Mucosa of rectum (tissue), 2 donors: Measurements from ENCODE around the gene DCTN1.

Experiments used
- H3K27ac ChIP-seq, 2 donors: one replicate each; pipeline ENCODE4 v1.7.0; 2013; ENCODE audit warnings: inconsistent platforms in 2 of 2, low read depth in 2 of 2, low read length in 2 of 2
- H3K27me3 ChIP-seq, 2 donors: one replicate each; pipeline ENCODE4 v1.7.0; 2013; ENCODE audit warnings: low read length in 2 of 2; ENCODE audit not compliant: control insufficient read depth in 2 of 2, insufficient read depth in 2 of 2
- H3K36me3 ChIP-seq, 2 donors: one replicate each; pipeline ENCODE4 v1.7.0; 2013; ENCODE audit warnings: low read length in 2 of 2; ENCODE audit not compliant: control insufficient read depth in 2 of 2, insufficient read depth in 2 of 2
- H3K4me1 ChIP-seq, 2 donors: one replicate each; pipeline ENCODE4 v1.7.0; 2013; ENCODE audit warnings: low read length in 2 of 2, mild to moderate bottlenecking in 1 of 2; ENCODE audit not compliant: control insufficient read depth in 2 of 2, insufficient read depth in 2 of 2
- H3K4me3 ChIP-seq, 2 donors: one replicate each; pipeline ENCODE4 v1.7.0; 2013; ENCODE audit warnings: low read length in 2 of 2
- H3K9ac ChIP-seq, 2 donors: one replicate each; pipeline ENCODE4 v1.7.0; 2013; ENCODE audit warnings: low read length in 2 of 2, low read depth in 1 of 2, mild to moderate bottlenecking in 1 of 2
- H3K9me3 ChIP-seq, 2 donors: one replicate each; pipeline ENCODE4 v1.7.0; 2013; ENCODE audit warnings: low read length in 2 of 2; ENCODE audit not compliant: control insufficient read depth in 2 of 2
- donor health status: healthy.
- donor health status: Normal muscosa, but diverticular disease.

DCTN1 gene

GRCh38 chr2:74373221-74373676 lies 6.9 kb downstream of the DCTN1 start:
- H3K27me3 ChIP-seq = no peaks in the 10 kb centered on the region
- no peak overlapping the region for H3K9ac ChIP-seq
- peaks cover 44 to 55% of the 10 kb centered on the region in 2 donors for H3K36me3 ChIP-seq
- H3K27ac ChIP-seq = peak overlapping the region; percentile 19 to 54
- H3K4me3 ChIP-seq = peak overlapping the region in 1 of 2 donors; percentile 34
- peaks cover 12 to 15% of the 10 kb centered on the region in 2 donors for H3K4me1 ChIP-seq
- H3K9me3 ChIP-seq = no peaks in the 10 kb centered on the region

GRCh38 chr2:74372674-74373073 lies 7.4 kb downstream of the DCTN1 start:
- Histone ChIP-seq H3K4me1 (peaks cover 12 to 15% of the 10 kb centered on the region in 2 donors), H3K27ac (no peak overlapping the region), H3K27me3 (no peaks in the 10 kb centered on the region), H3K4me3 (peak overlapping the region in 1 of 2 donors; percentile 34), H3K9me3 (no peaks in the 10 kb centered on the region), H3K36me3 (peaks cover 47 to 57% of the 10 kb centered on the region in 2 donors), H3K9ac (no peak overlapping the region)

DNA sequence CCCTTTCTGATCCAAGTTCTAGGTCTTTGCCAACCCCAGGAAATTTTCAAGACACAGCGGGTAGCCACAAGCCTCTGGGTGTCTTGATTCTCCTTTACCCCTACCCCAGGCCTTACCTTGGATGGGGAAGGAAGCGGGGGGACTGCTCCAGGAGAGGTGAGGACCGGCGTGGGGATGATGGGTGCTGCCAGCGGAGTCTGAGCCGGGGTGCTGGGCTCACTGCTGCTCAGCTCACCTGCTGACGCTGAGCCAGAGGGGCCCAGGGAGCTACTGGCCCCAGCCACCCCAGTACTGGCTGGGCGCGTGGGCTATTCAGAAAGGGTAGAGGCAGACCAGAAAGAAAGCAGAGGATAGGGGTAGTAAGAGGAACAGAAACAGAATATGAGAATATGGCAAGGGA lies 8.7 kb downstream of the DCTN1 start:
- H3K4me3 ChIP-seq = no peak overlapping the region
- H3K9ac ChIP-seq = no peak overlapping the region
- no peaks in the 10 kb centered on the region for H3K27me3 ChIP-seq
- peaks cover 12 to 15% of the 10 kb centered on the region in 2 donors for H3K4me1 ChIP-seq
- no peaks in the 10 kb centered on the region for H3K9me3 ChIP-seq
- H3K27ac ChIP-seq = no peak overlapping the region
- peaks cover 53 to 59% of the 10 kb centered on the region in 2 donors for H3K36me3 ChIP-seq

DNA sequence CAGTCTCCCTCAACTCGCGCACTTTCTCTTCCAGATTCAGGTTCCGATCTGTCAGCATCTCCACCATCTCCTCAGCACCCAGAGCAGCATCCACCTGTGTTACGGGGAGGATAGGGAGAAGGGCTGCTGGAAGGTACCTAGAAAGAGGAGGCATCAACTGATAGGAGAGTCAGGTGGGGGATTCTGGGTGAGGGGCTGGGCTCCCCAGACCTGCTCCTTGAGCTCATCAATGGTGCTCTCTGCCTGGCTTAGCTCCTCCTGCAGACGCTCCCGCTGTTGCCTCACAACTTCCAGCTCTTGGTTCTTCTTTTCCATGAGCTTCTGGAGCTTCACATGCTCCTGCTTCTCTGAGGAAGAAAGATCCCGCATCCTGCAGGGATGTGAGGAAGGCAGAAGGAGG lies 10.1 kb downstream of the DCTN1 start:
- no peak overlapping the region for H3K4me3 ChIP-seq
- no peaks in the 10 kb centered on the region for H3K9me3 ChIP-seq
- H3K27ac ChIP-seq = no peak overlapping the region
- peaks cover 63 to 67% of the 10 kb centered on the region in 2 donors for H3K36me3 ChIP-seq
- peaks cover 12 to 15% of the 10 kb centered on the region in 2 donors for H3K4me1 ChIP-seq
- H3K27me3 ChIP-seq = no peaks in the 10 kb centered on the region
- H3K9ac ChIP-seq = no peak overlapping the region

DNA sequence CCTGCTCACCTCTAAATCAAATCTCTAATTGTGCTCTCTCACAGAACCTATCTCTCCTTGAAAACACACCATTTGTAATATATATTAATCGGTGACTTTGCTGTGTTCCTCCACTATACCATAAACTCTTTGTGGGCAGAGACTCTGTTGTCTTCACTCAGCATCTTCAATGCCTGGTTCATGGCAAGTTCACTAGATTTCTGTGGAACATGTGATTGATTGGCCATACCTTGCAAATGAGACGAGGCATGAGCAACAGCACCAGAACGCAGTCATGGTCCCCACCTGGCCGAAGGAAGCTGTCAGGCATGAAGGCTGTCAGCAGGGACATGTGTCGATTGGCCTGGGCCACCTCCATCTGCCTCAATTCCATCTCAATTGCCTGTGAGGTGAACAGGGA lies 11.6 kb downstream of the DCTN1 start:
- Histone ChIP-seq H3K9ac (no peak overlapping the region), H3K27me3 (no peaks in the 10 kb centered on the region), H3K27ac (no peak overlapping the region), H3K36me3 (peaks cover 77 to 81% of the 10 kb centered on the region in 2 donors), H3K9me3 (no peaks in the 10 kb centered on the region), H3K4me3 (no peak overlapping the region), H3K4me1 (peaks cover 8% of the 10 kb centered on the region in 2 donors)

- H3K27ac ChIP-seq = no peak overlapping the region
These were observed 12.3 kb downstream of the DCTN1 start for GRCh38 chr2:74367789-74368188.

DNA sequence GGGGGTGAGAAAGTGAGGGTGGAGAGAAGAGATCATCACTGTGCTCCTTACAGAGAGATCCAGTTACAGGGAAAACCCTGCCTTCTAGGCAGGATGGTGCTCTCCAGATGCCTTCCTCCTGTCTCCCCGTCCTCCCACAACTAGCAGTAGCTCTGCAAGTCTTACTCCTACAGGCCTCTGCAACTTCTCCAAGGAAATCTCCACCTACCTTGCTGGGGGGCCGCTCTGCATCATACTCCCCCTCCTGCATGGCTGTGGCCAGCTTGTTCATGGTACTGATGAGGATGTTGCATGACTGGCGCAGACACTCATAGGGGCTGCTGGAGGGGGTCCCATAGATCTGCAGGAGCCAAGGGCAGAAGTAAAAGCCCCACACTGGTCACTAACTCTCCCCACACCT lies 14.1 kb downstream of the DCTN1 start:
- no peak overlapping the region for H3K4me3 ChIP-seq
- H3K27me3 ChIP-seq = no peaks in the 10 kb centered on the region
- H3K4me1 ChIP-seq = no peaks in the 10 kb centered on the region
- H3K9me3 ChIP-seq = no peaks in the 10 kb centered on the region
- no peak overlapping the region for H3K27ac ChIP-seq
- no peak overlapping the region for H3K9ac ChIP-seq
- peaks cover 95 to 99% of the 10 kb centered on the region in 2 donors for H3K36me3 ChIP-seq

More at GRCh38 chr2:74367789-74368188, 12.3 kb downstream of the DCTN1 start:
- H3K4me1 ChIP-seq = peaks cover 2% of the 10 kb centered on the region in 2 donors
- no peaks in the 10 kb centered on the region for H3K27me3 ChIP-seq
- no peak overlapping the region for H3K9ac ChIP-seq
- no peak overlapping the region for H3K4me3 ChIP-seq
- peaks cover 83 to 88% of the 10 kb centered on the region in 2 donors for H3K36me3 ChIP-seq
- no peaks in the 10 kb centered on the region for H3K9me3 ChIP-seq

- H3K36me3 ChIP-seq = peaks cover 95 to 98% of the 10 kb centered on the region in 2 donors
- no peak overlapping the region for H3K27ac ChIP-seq
- no peak overlapping the region for H3K9ac ChIP-seq
- no peak overlapping the region for H3K4me3 ChIP-seq
- H3K9me3 ChIP-seq = no peaks in the 10 kb centered on the region
- no peaks in the 10 kb centered on the region for H3K4me1 ChIP-seq
- H3K27me3 ChIP-seq = no peaks in the 10 kb centered on the region
These were observed 15.3 kb downstream of the DCTN1 start for GRCh38 chr2:74364533-74365505.

DNA sequence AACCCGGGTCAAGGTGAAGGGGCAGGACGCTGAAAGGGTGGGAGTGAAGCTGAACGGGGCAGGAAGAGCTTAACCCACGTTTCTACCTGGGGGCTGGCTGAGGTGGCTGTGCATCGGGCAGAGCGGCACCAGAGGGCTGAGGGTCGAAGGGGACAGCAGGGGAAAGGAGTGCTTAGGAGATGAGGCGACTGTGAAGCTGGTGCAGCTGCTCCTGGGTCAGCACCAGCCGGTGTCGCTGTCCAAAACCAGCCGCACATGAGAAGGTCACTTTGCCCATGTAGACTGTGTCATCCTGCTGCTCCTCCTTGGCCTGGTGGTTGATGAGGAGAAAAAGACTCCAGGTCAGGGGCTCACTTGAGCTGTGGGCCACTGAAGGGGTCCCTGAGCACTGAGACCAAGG lies 18.8 kb downstream of the DCTN1 start:
- Histone ChIP-seq H3K4me1 (no peaks in the 10 kb centered on the region), H3K27me3 (no peaks in the 10 kb centered on the region), H3K9me3 (no peaks in the 10 kb centered on the region), H3K36me3 (peaks cover 80 to 84% of the 10 kb centered on the region in 2 donors), H3K9ac (no peak overlapping the region), H3K27ac (no peak overlapping the region), H3K4me3 (no peak overlapping the region)

DNA sequence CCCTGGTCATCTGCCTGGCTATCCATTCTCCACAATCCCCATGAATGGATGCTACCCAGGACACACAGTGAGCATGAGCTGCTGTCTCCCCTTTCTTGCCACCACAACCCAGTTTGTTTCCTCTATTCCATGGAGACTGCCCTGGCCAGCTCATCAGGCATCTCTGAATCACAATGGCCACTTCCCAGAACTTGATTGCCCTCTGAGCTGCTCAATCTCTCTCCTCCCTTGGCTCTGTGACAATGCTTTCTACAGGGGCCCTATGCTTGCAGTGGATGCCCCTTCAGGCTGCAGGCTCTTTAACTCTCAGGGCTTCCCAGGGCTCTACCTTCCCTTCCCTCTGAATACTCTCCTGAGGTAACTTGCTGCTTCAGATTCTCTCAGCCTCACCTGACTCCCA lies 22.5 kb downstream of the DCTN1 start:
- no peaks in the 10 kb centered on the region for H3K27me3 ChIP-seq
- peaks cover 46 to 50% of the 10 kb centered on the region in 2 donors for H3K36me3 ChIP-seq
- no peak overlapping the region for H3K27ac ChIP-seq

More for the DNA sequence above, 22.5 kb downstream of the DCTN1 start:
- no peak overlapping the region for H3K4me3 ChIP-seq
- no peaks in the 10 kb centered on the region for H3K9me3 ChIP-seq
- H3K4me1 ChIP-seq = no peaks in the 10 kb centered on the region
- no peak overlapping the region for H3K9ac ChIP-seq
